Measurements from ENCODE around the gene RNF8. TPM values are rescaled to one million over a fixed set of nuclear protein-coding genes. Genes with fewer than 3 reads are reported as not detected.

RNF8 gene
- total and polyA plus RNA-seq, 2 donors (not counting 3 experiments of a cell fraction or from before 2014, with no cell fraction given) = 16.6 to 27.3 TPM

DNA sequence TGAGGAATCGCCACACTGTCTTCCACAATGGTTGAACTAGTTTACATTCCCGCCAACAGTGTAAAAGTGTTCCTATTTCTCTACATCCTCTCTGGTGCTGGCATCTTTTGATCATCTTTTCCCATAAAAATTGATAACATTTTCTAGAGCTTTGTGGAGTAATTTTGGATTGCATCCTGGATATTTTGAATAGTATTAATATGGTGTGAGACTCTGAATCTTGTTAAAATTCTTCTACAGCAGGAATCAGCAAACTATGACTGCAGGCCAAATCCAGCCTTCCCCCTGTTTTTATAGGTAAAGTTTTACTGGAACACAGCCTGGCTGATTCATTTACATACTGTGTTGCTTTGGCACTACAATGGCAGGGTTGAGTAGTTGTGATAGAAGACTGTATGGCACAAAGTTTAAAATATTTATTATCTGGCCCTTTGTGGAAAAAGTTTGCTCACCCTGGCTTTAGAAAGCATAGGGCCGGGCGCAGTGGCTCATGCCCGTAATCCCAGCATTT lies 15.0 kb upstream of the RNF8 start:
- no peaks in the 10 kb centered on the region for H3K79me2 ChIP-seq (ENCODE audit: control insufficient read depth, insufficient read depth, low read length)
- H3K36me3 ChIP-seq (ENCODE audit: control insufficient read depth in 2 of 2, extremely low read depth in 1 of 2, insufficient read depth in 2 of 2, low read length in 2 of 2) = no peaks in the 10 kb centered on the region
- intact Hi-C loops (cut with micrococcal nuclease) = no loop called here
- no peak for TF ChIP-seq FOS (IDR thresholded peaks at IDR 0.05; ENCODE audit: borderline replicate concordance, insufficient read depth, low read length)
- no peak overlapping the region for H3K27ac ChIP-seq (ENCODE audit: insufficient read depth, low read depth, low read length)
- H4K20me1 ChIP-seq (replicated peaks; ENCODE audit: control insufficient read depth, extremely low read depth, insufficient read depth, low read length) = no peaks in the 10 kb centered on the region
- no peaks in the 10 kb centered on the region for H3K4me1 ChIP-seq (ENCODE audit: control insufficient read depth, extremely low read depth, insufficient read depth, low read length)
- ChIA-PET POLR2A (no interaction called here), CTCF (no interaction called here)
- no peak overlapping the region for H3K9ac ChIP-seq (replicated peaks; ENCODE audit: extremely low read depth, insufficient read depth, low read length)
- H3K9me3 ChIP-seq (replicated peaks; ENCODE audit: control insufficient read depth, insufficient read depth, low read length) = no peaks in the 10 kb centered on the region
- H3K4me2 ChIP-seq (ENCODE audit: insufficient read depth, low read length) = no peak overlapping the region
- dilution Hi-C loops (cut with MboI; ENCODE audit: extremely low pct_ligation_motif_present, low sequenced_read_pairs) = no loop called here
- FAIRE-seq = no peak
- no peaks in the 10 kb centered on the region for H3K9me1 ChIP-seq (replicated peaks; ENCODE audit: control insufficient read depth, extremely low read depth, insufficient read depth, low read length)
- no peak overlapping the region for H3K4me3 ChIP-seq (replicated peaks in 1 of 3; ENCODE audit: insufficient read depth in 1 of 3, low read depth in 1 of 3, low read length in 3 of 3)
- BruUV-seq (replicated peaks) = no TSS peak
- no peak for DNase-seq (ENCODE audit: low read depth, low spot score)
- H3K27me3 ChIP-seq (ENCODE audit: control insufficient read depth in 2 of 2, insufficient read depth in 2 of 2, low read length in 2 of 2) = peaks cover 2 to 16% of the 10 kb centered on the region in 2 experiments
- H2AFZ ChIP-seq (ENCODE audit: low read depth, low read length) = no peak overlapping the region

DNA sequence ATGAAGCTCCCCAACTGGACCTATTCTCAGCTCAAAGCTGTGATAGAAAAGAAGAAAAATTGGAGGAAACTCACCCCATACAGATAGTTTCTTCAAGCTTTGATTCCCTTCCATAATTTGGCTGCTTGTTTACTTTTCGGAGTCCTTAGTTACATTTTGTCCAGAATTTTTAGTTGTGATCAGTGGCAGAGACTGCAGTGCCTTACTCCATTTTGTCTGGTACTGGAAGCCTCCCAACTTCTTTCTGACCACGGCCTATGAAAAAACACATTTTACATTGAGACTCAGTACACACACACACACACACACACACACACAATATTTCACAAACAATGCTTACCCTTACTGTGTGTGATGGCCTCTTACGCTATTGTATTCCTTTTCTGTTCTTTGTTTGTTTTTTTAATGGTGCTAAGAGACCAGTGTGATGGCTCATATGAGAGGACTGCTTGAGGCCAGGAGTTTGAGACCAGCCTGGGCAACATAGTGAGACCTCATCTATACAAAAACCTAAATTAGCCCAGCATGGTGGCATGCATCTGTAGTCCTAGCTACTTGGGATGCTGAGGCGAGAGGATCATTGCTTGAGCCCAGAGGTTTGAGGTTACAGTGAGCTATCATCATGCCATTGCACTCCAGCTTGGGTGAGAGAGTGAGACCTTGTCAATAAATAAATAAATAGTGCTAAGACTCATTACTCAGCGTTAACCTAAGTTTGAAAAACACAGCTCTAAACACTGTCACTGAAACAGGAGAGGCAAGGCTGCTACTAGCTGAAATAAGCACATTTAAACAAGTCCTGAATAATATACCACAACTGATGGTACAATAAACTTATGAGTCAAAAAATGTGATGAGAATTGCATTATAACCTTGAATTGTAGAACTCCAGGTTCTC lies 13.8 kb upstream of the RNF8 start:
- no peaks in the 10 kb centered on the region for H3K4me1 ChIP-seq (ENCODE audit: control insufficient read depth, extremely low read depth, insufficient read depth, low read length)
- dilution Hi-C loops (cut with MboI; ENCODE audit: extremely low pct_ligation_motif_present, low sequenced_read_pairs) (no loop called here), intact Hi-C loops (cut with micrococcal nuclease) (no loop called here)
- TF ChIP-seq GATA2 (IDR thresholded peaks at IDR 0.05; ENCODE audit: insufficient read depth, insufficient read length, low read depth, low read length) (no peak), JUN (IDR thresholded peaks at IDR 0.05; ENCODE audit: borderline replicate concordance, insufficient read depth, insufficient read length, low read depth) (no peak), MAX (IDR thresholded peaks at IDR 0.05; ENCODE audit: insufficient read depth, insufficient read length) (no peak), EZH2 (IDR thresholded peaks at IDR 0.05; ENCODE audit: borderline replicate concordance, low read depth, low read length, severe bottlenecking) (no peak), CTCF (IDR thresholded peaks at IDR 0.05; ENCODE audit: extremely low read depth in 1 of 2, insufficient read depth in 1 of 2, low read depth in 1 of 2, low read length in 2 of 2) (no peak), POLR2A (IDR thresholded peaks at IDR 0.05; ENCODE audit: low read depth, low read length) (no peak), MYC (IDR thresholded peaks at IDR 0.05; ENCODE audit: low read depth, low read length) (no peak), FOS (IDR thresholded peaks at IDR 0.05; ENCODE audit: borderline replicate concordance, insufficient read depth, low read length) (no peak), POLR2AphosphoS5 (IDR thresholded peaks at IDR 0.05; ENCODE audit: insufficient read depth, low read depth, low read length) (no peak)
- no peaks in the 10 kb centered on the region for H3K9me1 ChIP-seq (replicated peaks; ENCODE audit: control insufficient read depth, extremely low read depth, insufficient read depth, low read length)
- no peaks in the 10 kb centered on the region for H4K20me1 ChIP-seq (replicated peaks; ENCODE audit: control insufficient read depth, extremely low read depth, insufficient read depth, low read length)
- H2AFZ ChIP-seq (ENCODE audit: low read depth, low read length) = no peak overlapping the region
- no peak overlapping the region for H3K4me3 ChIP-seq (replicated peaks in 1 of 3; ENCODE audit: insufficient read depth in 1 of 3, low read depth in 1 of 3, low read length in 3 of 3)
- H3K36me3 ChIP-seq (ENCODE audit: control insufficient read depth in 2 of 2, extremely low read depth in 1 of 2, insufficient read depth in 2 of 2, low read length in 2 of 2) = no peaks in the 10 kb centered on the region
- H3K27ac ChIP-seq (ENCODE audit: insufficient read depth, low read depth, low read length) = no peak overlapping the region
- no peak overlapping the region for H3K4me2 ChIP-seq (ENCODE audit: insufficient read depth, low read length)
- POLR2A ChIA-PET = no interaction called here
- H3K79me2 ChIP-seq (ENCODE audit: control insufficient read depth, insufficient read depth, low read length) = no peaks in the 10 kb centered on the region
- peaks cover 2 to 16% of the 10 kb centered on the region in 2 experiments for H3K27me3 ChIP-seq (ENCODE audit: control insufficient read depth in 2 of 2, insufficient read depth in 2 of 2, low read length in 2 of 2)
- H3K9ac ChIP-seq (replicated peaks; ENCODE audit: extremely low read depth, insufficient read depth, low read length) = no peak overlapping the region
- BruUV-seq (replicated peaks) = no TSS peak
- DNase-seq (ENCODE audit: low read depth, low spot score) (no peak), FAIRE-seq (no peak)
- CTCF ChIA-PET = interaction anchor here (1.3 to 1.9 kb wide), 2 partner anchors 10 to 15 kb away, joined by 3 to 7 read pairs; no protein-coding TSS in a partner anchor
- H3K9me3 ChIP-seq (replicated peaks; ENCODE audit: control insufficient read depth, insufficient read depth, low read length) = no peaks in the 10 kb centered on the region
